ENCODE data around the gene EPAS1.

EPAS1 gene

DNA sequence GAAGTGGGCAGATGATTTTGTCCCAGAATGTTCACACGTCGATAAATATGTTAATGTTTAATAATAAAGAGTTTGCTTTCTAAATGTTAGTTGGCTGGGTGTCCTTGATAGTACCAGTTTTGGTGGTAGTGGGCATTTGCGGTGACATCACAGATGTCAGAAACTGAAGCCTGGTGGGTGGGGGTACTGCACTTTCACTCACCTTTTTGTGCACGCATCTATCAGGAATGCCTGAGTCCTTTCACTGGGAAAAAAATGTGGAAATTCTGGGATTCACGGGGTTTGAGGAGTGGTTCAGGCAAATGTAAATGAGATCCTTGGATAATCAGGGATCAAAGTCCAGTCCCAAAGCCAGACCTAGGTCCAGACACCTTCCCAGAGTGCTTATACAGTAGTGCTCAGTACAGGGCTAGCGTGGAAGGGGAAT lies 3.2 kb downstream of the EPAS1 start:
- DNase-seq (ENCODE audit: low read depth, low spot score), result no peak

GRCh38 chr2:46302005-46302695 lies 4.9 kb downstream of the EPAS1 start:
- no peak for DNase-seq (ENCODE audit: low read depth, low spot score)

- DNase-seq (ENCODE audit: low read depth, low spot score), result no peak
Measured at GRCh38 chr2:46303233-46303632, 6.0 kb downstream of the EPAS1 start.

DNA sequence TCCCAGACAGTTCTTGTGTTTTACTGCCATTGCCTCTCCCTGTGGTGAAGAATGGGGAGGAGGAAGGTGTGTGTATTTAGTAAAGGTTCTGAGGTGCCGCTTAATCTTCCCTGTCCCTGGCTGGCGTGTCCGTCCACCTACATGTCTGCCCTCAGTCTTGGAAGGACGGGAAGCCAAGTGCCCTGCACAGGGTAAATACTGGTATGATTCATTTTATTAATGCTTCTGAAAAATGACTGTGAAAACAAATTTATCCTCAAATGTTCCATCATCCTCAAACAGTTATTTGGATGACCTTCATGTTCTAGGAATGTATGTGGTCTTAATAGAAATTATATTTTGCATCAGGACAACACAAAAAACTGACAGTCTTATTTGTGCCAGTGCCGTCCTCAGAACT lies 6.6 kb downstream of the EPAS1 start:
- DNase-seq (ENCODE audit: low read depth, low spot score), result no peak

DNA sequence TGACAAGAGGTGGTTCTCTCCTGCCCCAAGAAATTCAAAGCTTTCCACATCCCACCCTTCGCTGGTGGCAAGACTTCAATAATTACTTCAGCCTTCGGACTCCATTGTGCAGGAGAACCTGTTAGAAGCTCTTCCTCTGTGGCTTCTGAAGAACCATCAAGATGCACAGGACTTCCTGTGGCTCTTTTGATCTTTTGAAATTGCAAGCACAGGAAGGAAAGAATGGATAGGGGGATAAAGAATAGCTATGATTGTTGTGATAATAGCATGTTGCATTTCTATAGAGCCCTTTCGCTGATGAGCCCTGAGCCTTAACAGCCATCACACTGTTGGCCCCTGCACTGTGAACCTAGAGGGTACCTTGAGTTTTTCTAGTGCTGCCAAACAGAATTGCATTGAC lies 7.4 kb downstream of the EPAS1 start:
- DNase-seq (ENCODE audit: low read depth, low spot score), result no peak

DNA sequence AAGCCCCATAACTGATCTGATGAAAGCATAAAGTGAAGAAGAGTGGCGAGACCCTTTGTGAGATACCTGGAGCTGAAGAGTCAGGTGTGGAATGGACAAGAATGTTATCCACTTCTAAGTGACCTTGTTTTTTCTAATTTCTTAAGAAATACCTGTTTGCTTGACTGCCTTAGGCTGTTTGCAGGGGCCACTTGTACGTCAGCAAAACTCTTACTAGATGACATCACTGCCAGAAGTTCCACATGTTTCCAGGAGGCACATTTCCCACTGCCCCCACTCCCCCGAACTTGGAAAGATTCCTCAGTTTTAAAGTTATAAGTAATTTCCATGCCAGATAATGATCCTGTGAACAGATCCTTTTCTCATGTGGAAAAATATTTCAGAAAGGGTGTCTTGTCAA lies 8.0 kb downstream of the EPAS1 start:
- DNase-seq (ENCODE audit: low read depth, low spot score), result no peak

- no peak for DNase-seq (ENCODE audit: low read depth, low spot score)
Measured at GRCh38 chr2:46305767-46306166, 8.6 kb downstream of the EPAS1 start.

- no peak for DNase-seq (ENCODE audit: low read depth, low spot score)
Measured at GRCh38 chr2:46306330-46306751, 9.1 kb downstream of the EPAS1 start.

DNA sequence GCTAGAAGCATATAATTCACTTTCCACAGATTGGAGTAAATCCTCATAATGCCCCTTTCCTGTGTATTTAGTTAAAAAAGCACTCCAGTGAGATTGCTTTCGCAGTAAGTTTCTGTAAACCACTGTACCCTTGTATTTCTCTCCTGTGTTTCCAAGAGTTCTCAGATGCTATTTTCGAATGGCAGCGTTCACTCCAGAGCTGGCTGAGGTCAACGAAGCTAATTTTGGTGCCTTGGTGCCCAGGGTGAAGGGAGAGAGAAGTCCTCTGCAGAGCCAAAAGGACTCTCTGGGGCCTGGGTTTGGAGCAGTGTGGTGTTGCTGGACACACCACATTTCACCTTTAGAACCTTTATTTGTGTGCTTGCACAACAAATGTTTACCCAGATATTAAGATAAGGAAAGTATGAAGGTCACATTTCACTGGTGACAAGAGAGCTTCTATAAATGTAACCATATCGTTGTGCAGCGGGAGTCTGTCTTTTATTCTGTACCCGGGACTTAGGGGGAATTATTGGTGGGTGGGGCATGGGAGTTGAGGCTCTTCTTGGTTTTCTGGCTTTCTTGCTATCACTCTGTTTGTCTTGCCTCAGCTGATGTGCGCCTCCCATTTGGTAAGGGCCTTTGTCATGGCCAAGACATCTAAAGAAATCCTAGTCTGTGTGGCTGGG lies 9.9 kb downstream of the EPAS1 start:
- DNase-seq (ENCODE audit: low read depth, low spot score), result no peak

- DNase-seq (ENCODE audit: low read depth, low spot score), result no peak
Measured at GRCh38 chr2:46308081-46308480, 10.9 kb downstream of the EPAS1 start.

- no peak for DNase-seq (ENCODE audit: low read depth, low spot score)
Measured at GRCh38 chr2:46308629-46309028, 11.4 kb downstream of the EPAS1 start.

GRCh38 chr2:46309052-46309953 lies 12.1 kb downstream of the EPAS1 start:
- no peak for DNase-seq (ENCODE audit: low read depth, low spot score)

- DNase-seq (ENCODE audit: low read depth, low spot score), result no peak
Measured at GRCh38 chr2:46310446-46310845, 13.2 kb downstream of the EPAS1 start.

GRCh38 chr2:46311651-46312223 lies 14.5 kb downstream of the EPAS1 start:
- DNase-seq (ENCODE audit: low read depth, low spot score), result peak; percentile 46

DNA sequence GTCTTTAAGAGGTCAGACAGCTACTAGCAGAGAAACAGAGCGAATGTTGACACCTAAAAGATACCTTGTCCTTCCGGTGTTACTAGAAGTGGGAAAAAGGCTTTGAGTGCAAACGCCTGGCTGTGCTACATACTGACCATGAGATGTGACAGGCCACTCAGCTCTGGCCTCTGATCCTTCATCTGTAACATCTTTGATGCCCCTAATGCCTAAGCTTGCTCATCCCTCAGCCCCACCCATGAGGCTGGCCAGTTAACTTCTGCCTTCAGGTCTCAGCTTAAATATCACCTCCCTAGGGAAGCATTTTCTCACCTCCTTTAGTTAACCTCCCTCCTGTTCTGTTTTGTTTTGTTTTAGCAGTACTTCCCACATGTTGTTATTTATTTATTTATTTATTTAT lies 15.9 kb downstream of the EPAS1 start:
- no peak for DNase-seq (ENCODE audit: low read depth, low spot score)

DNA sequence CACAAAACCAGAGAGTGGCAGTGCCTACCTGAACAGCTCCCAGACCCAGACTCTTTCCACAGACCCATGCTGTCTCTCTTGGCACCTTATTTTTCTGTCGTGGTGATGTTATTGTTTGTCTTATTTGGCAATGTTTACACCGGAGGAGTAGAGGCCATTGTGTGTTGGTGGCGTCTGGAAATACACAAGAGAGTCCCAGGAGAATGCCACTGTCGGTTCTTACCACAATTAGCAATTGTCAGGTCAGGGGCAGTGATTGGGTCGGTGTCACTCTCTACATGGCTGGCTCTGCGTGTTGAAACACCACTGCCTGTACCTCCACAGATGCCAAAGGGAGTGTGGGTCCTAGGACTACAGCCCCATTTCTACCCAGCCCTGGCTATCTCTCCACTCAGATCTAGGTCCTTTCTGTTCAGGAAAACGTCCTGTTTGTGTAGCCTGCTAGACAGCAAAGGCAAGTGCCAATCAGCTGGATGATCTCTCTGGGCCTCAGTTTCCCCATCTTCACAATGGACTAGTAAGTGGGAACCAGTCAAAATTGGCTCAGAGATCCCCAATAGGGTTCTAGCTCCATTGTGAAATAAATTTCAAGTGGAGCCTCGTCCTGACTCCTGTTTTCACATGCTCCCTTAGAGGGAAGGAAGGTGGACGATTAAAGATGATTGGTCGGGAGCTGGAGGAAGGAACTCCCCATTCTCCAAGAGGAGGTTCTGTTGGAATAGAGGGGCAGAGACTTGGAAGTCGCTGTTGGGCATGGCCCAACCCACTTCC lies 17.0 kb downstream of the EPAS1 start:
- no peak for DNase-seq (ENCODE audit: low read depth, low spot score)

GRCh38 chr2:46315103-46315890 lies 18.1 kb downstream of the EPAS1 start:
- peak; percentile 85 for DNase-seq (ENCODE audit: low read depth, low spot score)

DNA sequence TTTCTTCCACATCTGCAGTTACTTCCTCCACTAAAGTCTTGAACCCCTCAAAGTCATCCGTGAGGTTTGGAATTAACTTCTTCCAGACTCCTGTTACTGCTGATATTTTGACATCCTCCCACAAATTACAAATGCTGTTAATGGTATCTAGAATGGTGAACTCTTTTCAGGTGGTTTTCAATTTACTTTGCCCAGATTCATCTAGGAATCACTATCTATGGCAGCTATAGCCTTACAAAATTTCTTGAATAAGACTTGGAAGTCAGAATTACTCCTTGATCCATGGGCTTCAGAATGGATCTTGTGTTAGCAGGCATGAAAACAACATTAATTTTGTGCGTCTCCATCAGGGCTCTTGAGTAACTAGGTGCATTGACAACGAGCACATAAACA lies 19.9 kb downstream of the EPAS1 start:
- no peak for DNase-seq (ENCODE audit: low read depth, low spot score)

GRCh38 chr2:46318579-46319460 lies 21.6 kb downstream of the EPAS1 start:
- no peak for DNase-seq (ENCODE audit: low read depth, low spot score)

DNA sequence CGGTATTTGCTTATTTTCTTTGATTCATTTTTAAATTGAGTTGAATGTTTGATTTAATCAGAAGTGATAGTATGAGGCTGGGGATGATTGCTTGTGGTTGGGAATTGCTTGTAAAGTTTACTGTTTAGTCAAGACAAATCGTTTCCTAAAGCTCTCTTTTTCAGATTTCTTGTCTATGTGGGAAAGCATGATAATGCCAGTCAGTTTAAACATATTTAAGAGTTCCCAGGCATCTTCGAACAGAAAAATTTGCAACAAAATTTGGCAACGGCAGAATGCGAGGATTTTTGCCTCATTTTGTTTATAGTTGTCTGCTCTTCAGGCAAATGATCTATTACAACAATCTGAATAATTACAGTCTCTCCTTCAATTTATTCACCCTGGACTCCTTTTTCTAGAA lies 22.5 kb downstream of the EPAS1 start:
- no peak for DNase-seq (ENCODE audit: low read depth, low spot score)
